ENCODE data around the gene PDS5B. TPM values are rescaled to one million over a fixed set of nuclear protein-coding genes. Genes with fewer than 3 reads are reported as not detected.
A peak's percentile ranks its signal among the peaks of the same experiment; 100 is the strongest.

Gene PDS5B
- total and polyA plus RNA-seq, 9 of the 15 experiments (the other 6 are each of a cell fraction or from before 2014, with no cell fraction given): 6.2 to 23.7 (median 13.1) TPM

GRCh38 chr13:32748305-32748704 lies 162.1 kb downstream of the PDS5B start:
- Histone ChIP-seq H3K36me3 (ENCODE audit: control insufficient read depth, insufficient read depth, low read length) (peaks cover 8% of the 10 kb centered on the region; the same call in 2 of the 3 replicates), H3K9me3 (replicated peaks; ENCODE audit: control insufficient read depth, insufficient read depth, low read depth, low read length) (no peaks in the 10 kb centered on the region), H3K9me1 (ENCODE audit: control insufficient read depth, insufficient read depth, low read length) (no peaks in the 10 kb centered on the region), H3K4me3 (no peak overlapping the region), H3K27me3 (ENCODE audit: control insufficient read depth in 2 of 2, insufficient read depth in 2 of 2, low read length in 2 of 2) (no peaks in the 10 kb centered on the region), H3K79me2 (ENCODE audit: control insufficient read depth, insufficient read depth, low read length) (no peaks in the 10 kb centered on the region), H3K4me2 (ENCODE audit: insufficient read depth, low read length) (no peak overlapping the region), H2AFZ (ENCODE audit: low read depth, low read length) (no peak overlapping the region), H4K20me1 (replicated peaks; ENCODE audit: control insufficient read depth, insufficient read depth, low read length) (no peaks in the 10 kb centered on the region), H3K9ac (ENCODE audit: insufficient read depth in 1 of 2, low read depth in 2 of 2, low read length in 2 of 2) (no peak overlapping the region), H3K4me1 (replicated peaks in 1 of 2; ENCODE audit: control insufficient read depth in 2 of 2, insufficient read depth in 2 of 2, low read length in 2 of 2) (peaks cover 0 to 13% of the 10 kb centered on the region in 2 experiments; a peak in 3 of 5 replicates), H3K27ac (ENCODE audit: extremely low read depth, low read depth, low read length) (no peak overlapping the region)
- intact Hi-C loops (cut with micrococcal nuclease): no loop called here
- BruUV-seq (replicated peaks): no TSS peak
- in situ Hi-C loops (cut with MboI): no loop called here
- TF ChIP-seq SPI1 (IDR thresholded peaks at IDR 0.05; ENCODE audit: borderline replicate concordance, low read depth, low read length) (0 out of 2 replicates have a peak, but pooled peaks have one; percentile 55), SMARCA4 (IDR thresholded peaks at IDR 0.05) (peak; percentile 39; the same call in 1 of the 2 replicates), MYNN (IDR thresholded peaks at IDR 0.05) (no peak), MYNN (CRISPR knock-in tag; IDR thresholded peaks at IDR 0.05) (no peak), SMARCE1 (IDR thresholded peaks at IDR 0.05) (peak; percentile 67; the same call in 1 of the 2 replicates), ATF3 (IDR thresholded peaks at IDR 0.05) (peak; percentile 72), ATF3 (CRISPR knock-in tag; conservative IDR thresholded peaks at IDR 0.05) (no peak), ZNF318 (IDR thresholded peaks at IDR 0.05; ENCODE audit: borderline replicate concordance in 1 of 2, low read depth in 1 of 2) (no peak), TRIM24 (IDR thresholded peaks at IDR 0.05) (peak; percentile 11 to 35; a peak in 2 of 4 replicates), ZNF384 (IDR thresholded peaks at IDR 0.05; ENCODE audit: low read depth, low read length) (peak; percentile 78), CEBPG (CRISPR knock-in tag; IDR thresholded peaks at IDR 0.05) (no peak), CEBPG (tag; conservative IDR thresholded peaks at IDR 0.05 in 1 of 2, IDR thresholded peaks at IDR 0.05 in 1 of 2) (peak; percentile 49 to 72; a peak in 3 of 4 replicates), ARID1B (IDR thresholded peaks at IDR 0.05) (peak; percentile 24; the same call in 1 of the 2 replicates)
- TF ChIP-seq, protein P1, sequence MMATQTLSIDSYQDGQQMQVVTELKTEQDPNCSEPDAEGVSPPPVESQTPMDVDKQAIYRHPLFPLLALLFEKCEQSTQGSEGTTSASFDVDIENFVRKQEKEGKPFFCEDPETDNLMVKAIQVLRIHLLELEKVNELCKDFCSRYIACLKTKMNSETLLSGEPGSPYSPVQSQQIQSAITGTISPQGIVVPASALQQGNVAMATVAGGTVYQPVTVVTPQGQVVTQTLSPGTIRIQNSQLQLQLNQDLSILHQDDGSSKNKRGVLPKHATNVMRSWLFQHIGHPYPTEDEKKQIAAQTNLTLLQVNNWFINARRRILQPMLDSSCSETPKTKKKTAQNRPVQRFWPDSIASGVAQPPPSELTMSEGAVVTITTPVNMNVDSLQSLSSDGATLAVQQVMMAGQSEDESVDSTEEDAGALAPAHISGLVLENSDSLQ (IDR thresholded peaks at IDR 0.05): 0 out of 2 replicates have a peak, but pooled peaks have one; percentile 24
- DNase-seq (ENCODE audit: extremely low read depth in 1 of 4, low spot score in 3 of 4): no peak
- CTCF ChIA-PET (ENCODE audit: low intra/inter-chr PET ratio): no interaction called here
- FAIRE-seq: no peak
- WGBS (ENCODE audit: insufficient coverage, low coverage, missing lambda C conversion rate): 12% methylated on average over 2 of the region's 2 CpGs
- POLR2A ChIA-PET: interaction anchor here (0.6 kb wide), 1 partner anchor 493 kb away, joined by 3 read pairs; no protein-coding TSS in a partner anchor
- peak; percentile 59 for ATAC-seq
